Keratinocyte (primary cell): ENCODE measurements around the gene DIP2C.
"Not testable (repeated sequence)": the region's sequence is repeated elsewhere in the genome, so short reads cannot be mapped to it uniquely, and the experiment has no call there.

ENCODE experiments used
- CTCF ChIP-seq, 3 experiments: IDR thresholded peaks in 1 of 3; conservative IDR thresholded peaks in 1 of 3; optimal IDR thresholded peaks in 1 of 3; 2 replicates in 2 of 3; 3 replicates in 1 of 3; pipeline versions ENCODE3 to v1.5.1; 2011; ENCODE audit warnings: low read length in 3 of 3, mild to moderate bottlenecking in 3 of 3, moderate library complexity in 2 of 3, control low read depth in 1 of 3, inconsistent platforms in 1 of 3; ENCODE audit not compliant: insufficient read depth in 2 of 3; ENCODE audit errors: extremely low read depth in 1 of 3
- EZH2 ChIP-seq: IDR thresholded peaks from one replicate; pipeline ENCODE4 v1.6.1; 2012; ENCODE audit warnings: inconsistent platforms, mild to moderate bottlenecking, low read length, moderate library complexity

- TF ChIP-seq CTCF (optimal IDR thresholded peaks at IDR 0.05 in 1 of 3, IDR thresholded peaks at IDR 0.05 in 1 of 3, conservative IDR thresholded peaks at IDR 0.05 in 1 of 3; ENCODE audit: extremely low read depth in 1 of 3, insufficient read depth in 2 of 3, low read length in 3 of 3); EZH2: not testable (repeated sequence)
These were observed 425.1 kb downstream of the DIP2C start for GRCh38 chr10:264160-265073.
